DOHH2 (cell line): ENCODE results near the gene CACNA1D.

Experiments
- EZH2phosphoT487 ChIP-seq: fragments of 200-600 bp; sonication (generic); IDR thresholded peaks from 2 replicates; pipeline ENCODE4 v1.6.1; 2017; ENCODE audit warnings: borderline replicate concordance, mild to moderate bottlenecking, antibody characterized with exemption, low read length, moderate library complexity, mixed read lengths
- TF ChIP-seq, protein P1 (sequence below): fragments of 200-600 bp; sonication (generic); IDR thresholded peaks from one replicate; pipeline ENCODE4 v1.5.1; 2014; ENCODE audit warnings: antibody characterized with exemption, mild to moderate bottlenecking, low read depth, low read length; ENCODE audit not compliant: poor library complexity, severe bottlenecking

DNA sequence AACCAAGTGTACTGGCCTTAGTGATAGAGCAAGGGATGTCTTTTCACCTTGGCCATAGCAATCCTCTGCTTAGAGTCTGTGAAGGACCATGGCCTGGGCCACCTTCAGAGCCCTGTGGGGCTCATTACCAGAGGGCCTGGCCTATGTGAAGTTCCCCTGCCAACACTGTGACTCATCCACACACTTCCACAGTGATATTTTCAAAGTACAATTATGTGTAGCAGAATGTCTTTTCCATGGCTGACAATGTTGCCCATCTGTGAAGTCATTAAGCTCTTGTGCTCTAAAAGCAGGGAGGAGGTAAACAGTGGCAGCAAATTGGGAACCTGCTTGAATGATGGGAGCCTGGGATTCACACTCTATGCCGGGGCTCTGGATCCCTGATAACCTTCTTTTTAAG is 12.2 kb upstream of the CACNA1D start:
- TF ChIP-seq, protein P1, sequence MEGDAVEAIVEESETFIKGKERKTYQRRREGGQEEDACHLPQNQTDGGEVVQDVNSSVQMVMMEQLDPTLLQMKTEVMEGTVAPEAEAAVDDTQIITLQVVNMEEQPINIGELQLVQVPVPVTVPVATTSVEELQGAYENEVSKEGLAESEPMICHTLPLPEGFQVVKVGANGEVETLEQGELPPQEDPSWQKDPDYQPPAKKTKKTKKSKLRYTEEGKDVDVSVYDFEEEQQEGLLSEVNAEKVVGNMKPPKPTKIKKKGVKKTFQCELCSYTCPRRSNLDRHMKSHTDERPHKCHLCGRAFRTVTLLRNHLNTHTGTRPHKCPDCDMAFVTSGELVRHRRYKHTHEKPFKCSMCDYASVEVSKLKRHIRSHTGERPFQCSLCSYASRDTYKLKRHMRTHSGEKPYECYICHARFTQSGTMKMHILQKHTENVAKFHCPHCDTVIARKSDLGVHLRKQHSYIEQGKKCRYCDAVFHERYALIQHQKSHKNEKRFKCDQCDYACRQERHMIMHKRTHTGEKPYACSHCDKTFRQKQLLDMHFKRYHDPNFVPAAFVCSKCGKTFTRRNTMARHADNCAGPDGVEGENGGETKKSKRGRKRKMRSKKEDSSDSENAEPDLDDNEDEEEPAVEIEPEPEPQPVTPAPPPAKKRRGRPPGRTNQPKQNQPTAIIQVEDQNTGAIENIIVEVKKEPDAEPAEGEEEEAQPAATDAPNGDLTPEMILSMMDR, result no peak
- no peak for TF ChIP-seq EZH2phosphoT487
